NCI-H2171 (cell line): ENCODE data around the gene NUDCD2.
A peak's percentile ranks its signal among the peaks of the same experiment; 100 is the strongest.
"Not testable (repeated sequence)": the region's sequence is repeated elsewhere in the genome, so short reads cannot be mapped to it uniquely, and the experiment has no call there.

Experiments
- DNase-seq: peaks from one replicate; lab custom pipeline; 2025; lab: John Stamatoyannopoulos, UW

NUDCD2 gene

DNA sequence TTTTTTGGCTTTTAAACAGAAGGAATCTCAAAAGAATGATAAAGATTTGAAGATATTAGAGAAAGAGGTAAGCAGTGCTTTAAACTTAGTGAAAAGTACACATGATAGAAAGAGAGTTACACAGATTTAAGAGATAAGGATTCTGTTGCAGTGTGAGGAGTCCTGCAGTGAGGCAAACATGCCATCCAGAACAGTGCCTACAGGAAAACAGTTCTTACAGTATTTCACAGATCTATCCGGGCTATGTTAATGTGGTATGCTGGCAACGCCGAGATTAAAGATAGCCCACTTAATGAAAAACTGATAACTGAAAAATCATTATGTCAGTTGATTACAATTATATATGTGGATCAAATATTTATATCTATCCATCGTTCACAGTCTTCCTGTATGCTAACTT is 7.8 kb upstream of the NUDCD2 start:
- no peak for DNase-seq

DNA sequence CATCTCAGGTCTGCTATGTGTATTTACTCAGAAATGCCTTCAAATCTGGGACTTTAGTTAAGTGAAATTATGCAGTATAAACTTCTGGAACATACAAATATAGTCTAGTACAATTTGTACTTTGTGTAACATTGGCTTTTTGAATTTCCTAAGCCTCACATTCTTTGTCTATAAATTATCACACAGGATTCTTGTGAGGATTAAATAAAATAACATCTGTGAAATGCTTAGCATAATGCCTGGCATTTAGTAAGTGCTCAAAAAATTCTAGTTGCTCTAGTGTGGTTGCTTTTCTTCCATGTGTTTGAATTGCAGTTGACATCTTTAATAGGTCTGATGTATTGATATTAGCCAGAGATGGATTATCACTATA is 3.1 kb upstream of the NUDCD2 start:
- DNase-seq: no peak

DNA sequence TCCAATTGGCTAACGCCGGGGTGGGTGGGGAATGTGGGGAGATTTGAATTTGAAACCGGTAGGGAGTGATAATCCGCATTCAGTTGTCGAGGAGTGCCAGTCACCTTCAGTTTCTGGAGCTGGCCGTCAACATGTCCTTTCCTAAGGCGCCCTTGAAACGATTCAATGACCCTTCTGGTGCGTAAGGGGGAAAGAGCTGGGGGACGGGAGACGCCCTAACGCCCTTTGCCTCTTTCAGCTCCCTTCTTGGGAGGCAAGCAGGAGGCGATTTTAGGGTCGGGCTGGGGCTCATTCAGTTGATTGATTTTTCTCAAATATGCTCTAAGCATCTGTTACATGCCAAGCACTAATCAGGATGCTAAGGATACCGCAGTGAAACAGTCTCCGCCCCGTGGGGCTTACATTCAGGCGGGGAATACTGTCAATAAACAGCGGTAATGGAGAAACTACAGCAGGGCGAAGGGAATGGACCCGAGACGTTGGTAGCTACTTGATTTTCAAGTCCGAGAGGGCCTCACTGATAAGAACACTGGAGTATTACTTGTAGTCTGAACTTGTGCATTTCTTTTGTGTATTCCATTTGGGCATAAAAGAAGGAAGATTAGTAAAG is 765 bp upstream of the NUDCD2 start, which contains the start of gene HMMR:
Gene HMMR (plus strand): TSS at position 71 of the 610 bp plus-strand sequence. CDS start 61 bp downstream, at position 132.
- no peak for DNase-seq

DNA sequence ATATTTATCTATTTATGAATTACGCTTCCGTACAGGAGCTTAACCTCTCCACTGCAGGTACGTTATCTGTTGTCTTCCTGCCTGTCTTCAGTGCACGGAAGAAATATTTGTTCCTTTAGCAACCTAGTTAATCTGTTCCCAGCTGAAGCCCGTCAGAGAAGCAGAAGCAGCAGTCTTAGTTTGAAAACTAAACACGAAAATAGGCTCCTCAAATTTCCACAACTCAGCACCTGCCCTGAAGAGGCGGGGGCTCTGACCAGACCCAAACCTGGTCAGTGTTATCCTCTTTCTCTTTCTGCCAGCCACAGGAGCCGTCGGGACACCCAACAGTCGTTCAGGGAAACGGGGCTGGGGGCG is 462 bp downstream of the NUDCD2 start:
- no peak for DNase-seq

DNA sequence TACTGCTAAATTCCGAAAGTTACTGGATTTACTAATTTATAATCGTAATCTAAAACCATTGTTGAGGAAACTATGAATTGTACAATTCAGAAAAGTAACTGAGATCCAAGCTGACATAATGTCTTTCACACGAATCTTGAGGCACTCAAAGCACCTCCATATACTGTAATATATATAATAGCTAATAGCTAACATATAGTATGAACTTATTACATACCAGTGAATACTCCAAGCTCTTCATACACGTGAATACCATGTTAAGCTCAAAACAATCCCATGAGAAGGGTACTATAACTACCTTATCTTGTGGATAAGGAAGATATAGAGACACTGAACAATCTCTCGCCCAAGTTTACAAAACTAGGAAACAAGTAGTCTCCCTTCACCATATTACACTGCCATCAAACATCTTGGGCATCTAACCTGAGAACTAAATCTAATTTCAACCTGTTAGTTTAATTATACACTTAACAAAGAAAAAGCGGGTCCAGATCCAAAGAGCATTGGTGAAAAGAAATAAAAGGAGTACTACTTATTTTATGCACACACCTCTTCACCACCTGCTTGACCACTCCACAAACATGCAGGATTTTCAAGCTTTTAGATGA is 1.0 kb downstream of the NUDCD2 start:
- no peak for DNase-seq

DNA sequence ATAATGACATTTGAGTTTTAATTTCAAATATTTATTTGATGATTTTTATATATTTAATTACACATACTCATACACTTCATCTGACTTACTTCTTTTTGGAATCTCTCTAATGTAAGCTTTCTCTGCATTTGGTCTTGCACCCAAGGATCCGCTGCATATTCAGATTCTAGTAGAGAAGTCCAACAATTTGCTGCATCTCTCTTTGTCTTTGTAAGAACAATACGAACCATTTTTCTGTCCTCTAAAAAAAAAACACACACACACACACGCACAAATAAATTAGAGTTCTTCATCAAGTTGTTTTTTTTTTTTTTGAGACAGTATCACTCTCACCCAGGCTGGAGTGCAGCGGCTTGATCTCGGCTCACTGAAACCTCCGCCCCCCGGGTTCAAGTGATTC is 3.1 kb downstream of the NUDCD2 start:
- no peak for DNase-seq

DNA sequence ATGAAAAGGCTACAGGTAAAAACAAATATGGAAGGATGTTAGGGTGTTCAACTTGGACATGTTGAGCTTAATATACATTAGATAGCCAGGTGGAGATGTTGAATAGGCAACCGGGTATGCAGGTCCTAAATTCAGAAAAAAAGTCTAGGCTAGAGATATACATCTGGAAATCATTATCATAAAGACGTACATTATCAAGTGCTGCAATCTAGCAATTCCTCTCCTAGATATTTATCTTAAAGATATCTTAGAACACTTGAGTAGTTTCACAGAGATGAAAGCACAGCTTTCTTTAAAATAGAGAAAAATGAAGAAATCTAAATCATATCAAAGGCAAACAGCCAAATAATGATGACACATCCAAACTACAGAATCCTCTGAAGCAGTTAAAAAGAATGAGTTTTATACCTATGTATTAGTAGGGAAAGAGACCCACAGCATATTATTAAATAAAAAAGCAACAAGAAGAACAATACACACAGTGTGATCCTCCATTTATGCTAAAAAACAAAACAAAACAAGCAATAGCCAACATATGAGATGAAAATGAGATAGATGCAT is 3.8 kb downstream of the NUDCD2 start:
- no peak for DNase-seq

DNA sequence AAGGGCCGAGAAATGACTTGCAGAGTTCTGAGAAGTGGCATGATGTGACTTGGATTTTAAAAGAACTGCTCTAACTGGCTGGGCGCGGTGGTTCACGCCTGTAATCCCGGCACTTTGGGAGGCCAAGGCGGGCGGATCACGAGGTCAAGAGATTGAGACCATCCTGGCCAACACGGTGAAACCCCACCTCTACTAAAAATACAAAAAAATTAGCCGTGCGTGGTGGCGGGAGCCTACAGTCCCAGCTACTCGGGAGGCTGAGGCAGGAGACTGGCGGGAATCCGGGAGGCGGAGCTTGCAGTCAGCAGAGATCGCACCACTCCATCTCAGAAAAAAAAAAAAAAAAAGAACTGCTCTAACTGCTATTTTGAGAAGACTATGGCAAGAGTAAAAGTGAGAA is 4.5 kb downstream of the NUDCD2 start:
- DNase-seq: not testable (repeated sequence)

DNA sequence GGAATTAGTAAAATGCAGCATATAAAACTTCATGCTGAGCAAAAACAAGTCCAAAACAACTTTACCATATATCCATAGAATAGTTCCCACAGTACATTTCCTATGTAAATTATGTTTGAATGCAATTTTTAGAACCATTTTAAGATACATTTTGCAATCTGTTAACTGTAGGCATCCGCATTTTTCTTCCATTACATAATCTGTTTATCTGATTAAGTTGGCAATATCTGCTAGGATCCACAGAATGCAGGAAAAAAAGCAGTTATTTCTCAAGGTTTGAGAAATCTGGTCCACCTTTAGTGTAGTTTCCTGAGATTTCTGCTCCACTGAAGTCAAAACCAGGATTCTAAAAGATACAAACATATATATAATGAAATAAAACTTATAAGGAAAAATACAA is 6.2 kb downstream of the NUDCD2 start:
- no peak for DNase-seq

DNA sequence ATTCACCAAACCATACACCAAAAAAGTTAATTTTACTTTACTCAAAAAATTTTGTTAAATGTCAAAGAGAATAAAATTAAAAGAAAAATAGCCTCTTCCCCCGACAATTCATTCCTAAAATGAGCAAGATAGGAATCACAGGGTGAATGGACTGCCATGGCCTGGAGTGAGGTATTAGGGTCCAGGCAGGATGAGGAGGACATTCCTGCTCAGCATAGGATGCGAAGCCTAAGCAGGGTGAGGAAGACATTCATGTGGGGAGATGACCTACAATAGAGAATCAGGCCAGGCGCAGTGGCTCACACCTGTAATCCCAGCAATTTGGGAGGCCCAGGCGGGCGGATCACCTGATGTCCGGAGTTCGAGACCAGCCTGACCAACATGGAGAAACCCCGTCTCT is 8.4 kb downstream of the NUDCD2 start:
- no peak for DNase-seq

DNA sequence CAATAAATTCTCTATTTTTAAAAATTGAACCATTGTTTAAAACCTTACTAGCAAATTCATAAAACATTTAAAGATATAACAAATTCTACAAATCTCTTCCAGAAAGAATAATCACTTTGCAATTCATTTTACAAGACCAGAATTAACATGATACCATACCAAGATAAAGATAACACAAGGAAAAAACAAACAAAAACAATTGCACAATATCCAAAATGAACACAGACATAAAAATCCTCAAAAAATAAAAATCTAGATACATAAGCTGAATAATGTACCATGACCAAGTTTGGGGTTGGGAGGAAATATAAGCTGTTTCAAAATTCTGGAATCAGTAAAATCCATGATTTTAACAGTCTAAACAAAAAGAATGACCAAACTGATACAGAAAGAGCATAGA is 11.4 kb downstream of the NUDCD2 start:
- DNase-seq: no peak

DNA sequence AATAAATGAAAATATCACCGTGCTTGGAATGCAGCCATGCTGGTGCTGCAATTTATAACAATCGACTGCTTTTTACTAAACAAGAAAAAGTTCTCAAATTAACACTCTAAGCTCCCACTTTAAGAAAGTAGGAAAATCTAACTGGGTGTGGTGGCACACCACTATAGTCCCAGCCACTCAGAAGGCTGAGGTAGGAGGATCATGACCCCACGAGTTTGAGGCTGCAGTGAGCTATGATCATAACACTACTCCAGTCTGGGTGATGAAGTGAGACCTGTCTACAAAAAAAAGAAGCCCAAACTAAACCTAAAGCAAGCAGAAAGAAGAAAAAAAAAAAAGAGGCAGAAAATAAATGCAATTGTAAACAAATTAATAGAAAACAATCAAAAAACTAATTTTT is 12.0 kb downstream of the NUDCD2 start:
- no peak for DNase-seq

DNA sequence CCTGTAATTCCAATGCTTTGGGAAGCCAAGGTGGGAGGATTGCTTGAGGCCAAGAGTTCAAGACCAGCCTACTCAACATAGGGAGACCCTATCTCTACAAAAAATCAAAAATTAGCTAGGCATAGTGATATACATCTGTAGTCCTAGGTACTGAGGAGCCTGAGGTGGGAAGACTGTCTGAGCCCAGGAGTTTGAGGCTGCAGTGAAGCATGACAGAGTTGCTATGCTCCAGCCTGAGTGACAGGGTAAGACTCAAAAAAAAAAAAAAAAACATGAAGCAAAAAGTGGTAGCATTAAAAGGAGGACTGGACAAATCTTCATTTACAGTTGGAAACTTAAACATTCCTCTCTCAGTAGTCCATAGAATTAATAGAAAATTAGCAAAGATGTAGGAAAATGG is 12.7 kb downstream of the NUDCD2 start:
- no peak for DNase-seq

DNA sequence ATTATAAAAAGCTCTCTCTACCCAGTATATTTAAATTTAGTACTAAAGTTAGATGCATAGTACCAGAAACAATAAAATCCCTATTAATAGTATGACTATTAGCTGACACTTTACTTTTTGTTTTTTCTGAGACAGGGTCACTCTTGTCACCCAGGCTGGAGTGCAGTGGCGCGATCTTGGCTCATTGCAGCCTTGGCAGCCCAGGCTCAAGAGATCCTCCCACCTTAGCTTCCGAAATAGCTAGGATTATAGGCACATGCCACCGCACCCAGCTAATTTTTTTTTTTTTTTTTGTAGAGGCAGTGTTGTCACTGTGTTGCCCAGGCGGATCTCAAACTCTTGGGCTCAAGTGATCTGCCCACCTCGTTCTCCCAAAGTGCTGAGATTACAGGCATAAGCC is 14.6 kb downstream of the NUDCD2 start:
- DNase-seq: no peak

DNA sequence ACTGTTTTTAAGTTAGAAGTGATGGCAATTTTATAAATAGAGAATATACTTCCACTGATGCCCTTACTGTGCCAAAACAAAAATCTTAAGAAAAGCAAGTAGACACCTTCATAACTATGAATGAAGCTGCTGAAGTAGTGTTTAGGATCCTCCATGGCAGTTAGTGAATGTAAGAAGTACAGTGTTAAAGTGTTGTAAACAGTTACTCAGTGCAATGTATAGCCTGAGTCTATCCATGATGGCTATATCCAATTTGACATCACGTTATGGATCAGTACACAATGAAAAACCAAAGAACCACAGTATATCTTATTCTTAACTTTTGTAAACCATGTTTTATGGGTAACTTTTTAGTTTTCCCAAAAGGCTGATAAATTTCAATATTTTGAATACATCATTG is 15.4 kb downstream of the NUDCD2 start:
- no peak for DNase-seq

DNA sequence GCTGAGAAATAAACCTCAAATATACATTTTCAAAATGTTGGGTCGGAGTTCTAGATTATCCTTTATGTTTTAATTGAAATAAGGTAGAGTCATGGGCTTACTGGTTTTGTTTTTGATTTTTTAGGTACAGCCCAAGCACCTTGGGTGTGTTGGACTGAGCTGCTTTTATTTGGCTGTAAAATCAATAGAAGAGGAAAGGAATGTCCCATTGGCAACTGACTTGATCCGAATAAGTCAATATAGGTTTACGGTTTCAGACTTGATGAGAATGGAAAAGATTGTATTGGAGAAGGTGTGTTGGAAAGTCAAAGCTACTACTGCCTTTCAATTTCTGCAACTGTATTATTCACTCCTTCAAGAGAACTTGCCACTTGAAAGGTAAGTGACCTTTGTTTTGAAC is 18.9 kb downstream of the NUDCD2 start:
- DNase-seq: no peak

DNA sequence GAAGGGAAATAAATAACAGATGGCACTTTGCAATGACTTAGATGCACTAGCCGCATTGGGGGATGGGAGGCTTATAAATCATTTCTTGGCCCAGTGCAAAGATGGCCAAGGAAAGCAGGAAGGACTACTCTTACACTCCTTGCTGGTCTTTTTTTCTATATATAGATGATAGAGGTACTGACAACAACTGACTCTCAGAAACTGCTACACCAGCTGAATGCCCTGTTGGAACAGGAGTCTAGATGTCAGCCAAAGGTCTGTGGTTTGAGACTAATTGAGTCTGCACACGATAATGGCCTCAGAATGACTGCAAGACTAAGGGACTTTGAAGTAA is 20.8 kb downstream of the NUDCD2 start:
- no peak for DNase-seq

DNA sequence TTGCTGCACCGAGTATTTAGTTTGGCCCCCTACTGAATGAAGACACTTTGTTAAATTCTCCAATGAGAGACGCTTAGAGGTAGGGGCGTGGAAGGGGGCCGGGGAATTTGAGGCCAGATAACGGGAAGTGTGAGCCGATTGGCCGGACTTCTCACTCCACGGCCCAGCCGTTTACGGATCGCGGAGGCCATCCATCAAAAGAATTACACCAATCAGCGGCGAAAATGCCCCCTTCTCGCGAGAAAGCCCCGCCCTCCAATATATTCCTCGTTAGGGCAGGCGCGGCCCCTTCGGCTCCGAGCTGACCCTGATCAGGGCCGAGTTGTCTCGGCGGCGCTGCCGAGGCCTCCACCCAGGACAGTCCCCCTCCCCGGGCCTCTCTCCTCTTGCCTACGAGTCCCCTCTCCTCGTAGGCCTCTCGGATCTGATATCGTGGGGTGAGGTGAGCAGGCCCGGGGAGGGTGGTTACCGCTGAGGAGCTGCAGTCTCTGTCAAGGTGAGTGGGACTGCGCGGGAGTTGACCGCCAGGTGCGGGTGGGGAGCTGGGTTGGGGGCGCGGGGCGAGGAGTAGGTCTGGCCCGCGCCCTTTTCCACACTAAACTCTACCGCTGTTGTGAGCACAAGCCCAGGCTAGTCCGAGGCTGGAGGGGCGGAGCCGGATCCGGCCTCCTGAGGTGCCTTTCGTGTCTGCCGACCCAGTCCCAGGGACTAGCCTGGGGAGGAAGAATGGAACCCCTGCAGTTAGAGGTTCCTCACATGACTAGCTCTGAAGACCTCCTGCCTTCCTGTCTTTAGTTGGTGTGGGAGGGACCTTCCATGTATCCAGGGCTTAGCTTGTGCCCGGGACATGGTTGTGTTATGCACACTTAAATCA is 22.4 kb downstream of the NUDCD2 start, which contains the start of gene CCNG1:
Gene CCNG1 (plus strand): TSS at position 287 of the 874 bp plus-strand sequence. CDS start 1,662 bp downstream, outside the sequence.
- DNase-seq: peak; percentile 75

DNA sequence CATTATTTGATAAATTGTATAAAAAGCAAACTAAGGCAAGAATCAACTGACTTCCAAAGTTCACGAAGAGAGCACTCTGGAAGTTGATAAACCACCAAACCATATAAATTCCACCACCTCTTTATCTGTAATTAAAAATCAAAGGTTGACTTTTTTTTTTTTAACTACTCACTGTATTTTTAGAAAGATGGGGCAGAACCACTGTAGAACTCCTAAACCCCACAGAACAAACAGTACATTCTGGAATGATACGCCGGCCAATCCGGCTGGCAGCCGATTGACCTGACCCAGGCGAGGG is 22.9 kb downstream of the NUDCD2 start:
- no peak for DNase-seq

DNA sequence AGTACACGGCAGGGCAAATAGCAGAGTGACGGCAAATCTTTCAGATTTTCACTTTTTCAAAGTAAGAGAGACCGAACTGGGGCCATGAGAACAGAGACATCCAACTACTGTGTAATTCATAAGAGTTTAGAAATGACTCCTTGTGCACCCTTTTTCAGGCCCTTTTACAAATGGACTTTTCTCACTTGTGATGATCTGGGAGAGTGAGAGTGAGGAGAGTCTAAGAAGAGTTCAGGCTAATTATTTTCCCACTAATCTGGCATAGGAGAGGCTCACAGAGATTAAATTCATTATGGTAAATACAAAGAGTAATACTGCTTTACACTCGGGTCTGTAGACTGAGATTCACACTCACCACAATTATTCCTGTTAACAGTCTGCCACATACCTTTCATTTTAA is 23.4 kb downstream of the NUDCD2 start:
- no peak for DNase-seq

DNA sequence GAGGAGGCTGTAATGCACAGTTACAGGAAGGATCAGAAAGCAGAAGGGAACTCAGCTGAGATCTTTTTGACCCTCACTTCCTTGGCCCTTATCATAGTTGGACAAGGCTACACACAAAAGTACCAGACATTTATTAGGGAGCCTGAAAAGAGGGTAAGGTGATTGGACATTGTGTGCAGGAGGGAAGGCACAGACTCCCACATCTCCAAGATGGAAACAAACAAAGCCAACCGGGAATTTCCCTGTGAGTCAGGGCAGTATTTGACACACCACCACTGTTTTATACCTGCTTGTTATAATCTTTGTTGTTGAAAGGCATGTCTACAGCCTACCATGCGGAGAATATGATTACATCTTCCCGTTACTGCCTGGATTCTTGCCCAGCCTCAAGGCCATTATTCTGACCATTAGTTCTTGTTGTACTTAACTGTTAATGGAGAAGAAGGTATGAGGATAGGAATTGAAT is 25.5 kb downstream of the NUDCD2 start:
- DNase-seq: no peak

DNA sequence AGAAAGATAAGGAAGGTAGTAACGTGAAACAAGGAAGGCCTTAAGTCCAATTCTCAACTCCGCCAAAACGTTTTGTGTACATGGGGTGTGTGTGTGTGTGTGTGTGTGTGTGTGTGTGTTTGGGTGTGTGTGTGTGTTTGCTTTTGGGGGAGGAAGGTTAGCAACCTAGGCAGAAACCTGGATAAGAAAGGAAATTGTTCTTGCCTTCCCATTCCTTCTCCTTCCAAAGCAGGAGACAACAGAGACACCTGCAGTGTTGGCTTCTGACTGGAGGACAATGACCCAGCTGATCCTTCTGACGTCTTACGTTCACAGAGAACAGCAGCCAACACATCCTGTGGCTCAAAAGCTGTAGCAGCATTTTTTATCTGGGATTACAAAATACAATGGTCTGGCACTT is 26.6 kb downstream of the NUDCD2 start:
- no peak for DNase-seq

DNA sequence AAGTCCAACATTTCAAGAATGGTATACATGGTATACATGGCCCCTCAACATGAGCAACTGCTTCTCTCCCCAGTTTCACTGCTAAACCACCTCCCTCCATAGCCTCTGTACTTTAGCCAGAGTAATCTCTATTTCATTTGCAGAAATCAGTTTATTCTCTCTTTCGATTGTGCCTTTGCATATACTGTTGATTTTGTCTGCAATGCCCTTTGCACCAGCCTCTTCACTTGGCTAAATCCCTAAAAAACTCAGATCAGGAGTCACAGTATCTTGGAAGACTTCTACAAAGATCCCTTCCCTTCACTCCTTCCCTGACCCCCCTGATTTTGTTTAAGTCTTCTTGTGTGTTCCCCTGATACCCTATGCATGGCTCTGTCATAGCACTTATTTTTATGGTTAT is 27.4 kb downstream of the NUDCD2 start:
- no peak for DNase-seq
